ENCODE data around the gene SPARCL1.

The SPARCL1 gene

DNA sequence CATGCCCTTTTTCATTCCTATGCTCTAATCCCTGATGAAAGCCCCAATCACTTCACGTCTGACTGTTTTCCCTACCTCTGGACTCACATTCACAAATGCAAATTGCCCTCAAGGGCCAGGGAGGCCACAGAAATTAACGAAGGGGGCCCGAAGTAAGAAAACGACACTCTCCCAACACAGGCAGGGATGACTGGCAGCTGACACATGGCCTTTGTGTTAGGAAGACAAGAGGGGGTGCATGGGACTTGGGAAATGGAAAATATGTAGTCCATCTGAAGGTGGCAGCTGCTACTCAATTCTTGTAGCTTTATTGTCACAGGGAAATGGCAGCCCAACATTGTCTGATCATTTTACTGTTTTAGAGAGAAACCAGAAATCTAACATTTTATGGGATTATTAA is 12.3 kb upstream of the SPARCL1 start:
- no peak for DNase-seq (ENCODE audit: low spot score)

DNA sequence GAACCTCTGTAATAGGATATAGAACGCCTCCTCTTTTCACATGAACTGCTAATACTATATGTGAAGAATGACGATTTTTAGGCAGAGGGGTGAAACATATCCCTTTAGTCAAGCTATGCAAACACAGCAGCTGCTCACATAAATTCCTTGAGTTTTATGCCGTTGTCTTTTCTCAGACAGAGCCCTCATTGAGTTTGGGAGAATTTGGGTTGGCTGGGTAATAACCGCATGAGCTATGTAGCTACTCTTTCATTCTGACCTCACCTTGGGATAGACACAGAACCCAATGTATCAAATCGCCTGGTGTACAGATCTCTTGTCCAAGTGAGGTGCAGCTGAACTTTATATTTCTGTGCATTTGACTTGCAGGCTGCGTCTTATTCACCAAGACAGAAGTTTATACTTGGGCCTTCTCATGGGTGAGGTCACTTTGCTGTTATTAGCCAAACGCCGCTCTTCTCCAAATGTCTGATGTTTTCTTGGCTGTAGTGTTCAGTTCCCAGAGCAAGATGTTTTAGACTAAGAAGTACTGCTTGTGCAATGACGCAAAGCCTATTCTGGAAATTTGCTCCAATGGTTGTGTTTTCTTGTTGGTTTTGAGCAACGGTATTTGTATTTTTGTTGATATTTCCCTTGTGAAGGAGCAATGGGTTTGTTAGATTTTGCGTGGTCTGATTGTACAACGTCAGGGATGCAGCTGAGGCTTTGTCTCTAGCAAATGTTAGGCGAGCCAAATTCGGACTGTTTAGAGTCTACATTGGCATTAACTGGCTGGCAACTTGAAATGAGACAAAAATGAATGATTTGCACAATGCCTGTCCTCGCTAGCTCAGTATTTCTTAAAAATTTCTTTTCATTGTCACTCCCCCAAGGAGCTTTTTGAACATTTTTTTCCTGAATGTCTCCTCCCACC is 11.2 kb upstream of the SPARCL1 start:
- no peak for DNase-seq (ENCODE audit: low spot score)

DNA sequence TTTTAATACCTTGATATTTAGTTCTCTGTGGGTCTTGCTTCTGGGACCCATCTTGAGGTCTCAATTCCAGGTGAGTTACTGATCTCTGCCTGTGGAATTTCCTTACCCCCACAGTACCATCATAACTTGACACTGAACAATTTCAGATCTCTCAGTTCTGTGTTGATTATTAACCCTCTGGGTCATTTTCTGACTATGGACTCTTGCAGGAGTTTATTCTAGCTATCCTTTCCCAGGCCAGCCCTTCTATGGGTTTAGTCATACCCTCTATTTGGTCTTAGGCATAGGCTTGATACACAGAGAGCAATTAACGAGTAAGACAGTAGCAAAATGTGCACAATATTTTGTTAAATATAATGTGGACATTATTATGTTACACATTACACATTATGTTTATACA is 3.7 kb upstream of the SPARCL1 start:
- DNase-seq (ENCODE audit: low spot score), result no peak

DNA sequence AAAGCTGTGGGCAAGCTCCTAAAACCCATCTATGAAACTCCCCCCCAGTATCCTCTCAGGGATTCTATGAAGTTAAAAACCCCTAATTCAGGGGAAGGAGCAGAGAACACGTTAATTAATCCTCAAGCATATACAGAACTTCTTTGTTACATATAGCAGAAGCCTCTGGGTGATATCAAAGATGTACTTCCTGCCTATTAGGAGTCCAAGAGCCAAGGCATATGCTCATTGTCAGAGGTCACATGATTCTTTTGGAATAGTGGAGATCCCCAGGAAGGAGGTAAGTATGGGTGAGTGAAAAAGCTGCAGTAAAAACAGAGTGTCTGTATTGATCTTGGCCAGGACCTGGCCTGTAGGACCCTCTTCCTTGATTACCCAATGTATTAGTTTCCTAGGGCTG is 2.9 kb upstream of the SPARCL1 start:
- DNase-seq (ENCODE audit: low spot score), result no peak

DNA sequence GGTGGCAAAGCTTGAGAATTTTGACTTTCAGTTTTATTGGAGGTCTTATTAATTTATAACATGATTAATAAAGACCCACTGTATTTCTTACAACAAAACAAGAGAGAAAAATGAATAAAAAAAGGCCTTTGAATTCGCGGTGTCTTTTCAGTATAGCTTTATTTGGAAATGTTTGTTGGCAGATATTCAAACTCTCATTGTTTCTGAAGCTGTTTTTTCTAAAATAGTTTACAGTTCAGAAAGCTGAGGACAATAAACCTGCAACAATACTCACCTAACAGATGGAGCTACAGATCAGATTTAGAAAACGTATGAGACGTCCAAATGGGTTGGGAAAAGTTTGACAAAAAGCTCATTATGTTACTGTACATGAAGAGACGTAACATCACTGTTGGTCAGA is 2.4 kb upstream of the SPARCL1 start:
- DNase-seq (ENCODE audit: low spot score), result no peak

DNA sequence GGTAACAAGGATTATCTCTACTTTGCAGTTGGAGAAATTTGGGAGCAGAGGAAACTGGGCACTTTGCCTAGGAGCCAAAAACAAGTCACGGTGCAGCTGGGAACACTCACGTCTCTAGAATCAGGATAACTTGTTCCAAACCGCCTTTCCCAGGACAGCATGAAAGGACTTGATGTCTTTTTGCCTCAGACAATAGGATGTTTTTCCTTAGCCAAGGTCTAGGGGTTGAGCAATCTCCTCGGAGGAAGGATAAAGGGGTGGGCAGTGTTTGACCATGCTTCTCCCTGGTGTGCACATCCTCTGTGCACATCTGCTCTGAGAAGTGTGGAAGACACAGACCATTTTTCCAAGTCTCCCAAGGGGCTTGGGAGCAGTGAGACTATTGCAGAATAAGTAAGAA is 1.7 kb upstream of the SPARCL1 start:
- no peak for DNase-seq (ENCODE audit: low spot score)

DNA sequence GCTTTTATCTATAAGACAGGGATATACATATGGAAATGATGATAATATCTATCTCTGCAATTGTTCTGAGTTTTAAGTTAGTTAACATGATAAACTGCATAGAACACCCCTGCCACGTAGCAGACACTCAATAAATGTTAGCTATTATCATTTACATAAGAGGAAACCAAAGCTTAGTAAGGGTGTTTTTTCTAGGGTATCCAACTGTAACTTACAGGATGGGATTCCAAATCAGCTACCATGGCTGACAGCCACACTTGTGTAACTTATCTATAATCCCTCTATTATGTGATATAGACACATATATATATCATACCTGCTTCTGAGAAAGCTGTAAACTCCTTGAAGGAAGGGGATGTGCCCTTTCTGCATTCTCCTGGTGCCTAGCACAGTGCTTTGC is 1.1 kb upstream of the SPARCL1 start:
- DNase-seq (ENCODE audit: low spot score), result no peak

DNA sequence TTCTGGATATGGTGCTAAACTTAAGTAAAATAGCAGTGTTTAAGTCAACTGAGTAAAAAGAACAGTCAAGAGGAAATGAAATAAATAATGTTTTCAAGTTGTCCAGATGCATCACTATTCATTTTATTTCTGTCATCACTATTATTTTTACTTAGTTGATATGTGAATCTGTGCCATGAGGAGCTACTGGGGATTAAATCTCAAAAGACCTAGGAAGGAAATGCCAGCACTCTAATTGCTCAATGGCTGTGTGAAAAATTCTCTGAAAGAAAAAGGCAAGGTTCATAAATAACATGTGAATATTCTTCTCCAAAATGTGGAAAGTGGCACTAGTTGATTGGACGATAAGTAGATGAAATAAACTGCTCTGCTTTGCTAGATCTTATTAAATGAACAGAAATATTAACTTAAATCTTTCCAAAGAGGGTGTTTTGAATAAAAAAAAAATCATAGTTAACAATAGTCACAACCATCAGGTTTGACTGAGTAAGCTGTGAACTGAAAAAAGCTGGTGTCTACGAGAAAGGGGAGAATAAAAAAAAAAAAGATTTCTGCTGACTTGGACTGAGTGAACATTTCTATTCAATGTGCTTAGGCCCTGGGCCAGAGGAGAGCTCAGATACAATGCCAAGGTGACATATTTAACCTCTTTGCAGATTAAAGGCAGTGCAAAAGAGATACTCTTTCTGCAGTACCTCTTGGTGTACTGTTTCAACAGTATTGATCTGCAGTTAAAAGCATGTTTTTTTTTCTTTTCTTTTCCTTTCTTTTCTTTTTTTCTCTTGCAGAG is 1.6 kb downstream of the SPARCL1 start:
- no peak for DNase-seq (ENCODE audit: low spot score)

DNA sequence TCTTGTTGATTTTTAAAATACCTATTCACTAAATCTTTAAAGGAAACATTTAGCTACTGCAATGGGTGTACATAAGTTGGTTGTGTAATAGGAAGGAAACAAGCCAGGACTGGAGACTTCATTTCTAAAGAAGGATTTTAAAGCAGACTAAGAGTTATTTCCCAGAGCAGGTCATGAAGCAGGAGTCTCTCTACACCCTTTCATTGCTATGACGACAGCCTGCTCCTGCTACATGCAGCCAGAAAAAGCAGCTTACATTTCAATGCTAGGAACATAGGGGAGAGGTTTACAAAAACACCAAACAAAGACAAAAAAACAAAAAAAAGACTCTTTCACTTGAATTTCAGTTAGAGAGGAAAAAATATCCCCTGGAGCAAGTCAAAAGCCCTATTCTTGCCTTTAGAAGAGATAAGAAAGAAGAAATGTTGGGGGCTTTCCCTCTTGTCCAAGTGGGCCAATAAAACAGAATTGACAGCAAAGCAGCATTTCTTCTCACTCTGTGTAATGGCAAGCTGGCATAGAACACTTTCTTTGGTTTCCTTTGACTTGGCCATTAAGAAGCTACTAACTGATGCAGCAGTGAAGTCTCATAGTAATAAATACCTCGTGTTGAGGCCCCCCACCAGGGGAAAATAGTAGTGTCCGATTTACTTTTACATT is 3.4 kb downstream of the SPARCL1 start:
- DNase-seq (ENCODE audit: low spot score), result no peak

DNA sequence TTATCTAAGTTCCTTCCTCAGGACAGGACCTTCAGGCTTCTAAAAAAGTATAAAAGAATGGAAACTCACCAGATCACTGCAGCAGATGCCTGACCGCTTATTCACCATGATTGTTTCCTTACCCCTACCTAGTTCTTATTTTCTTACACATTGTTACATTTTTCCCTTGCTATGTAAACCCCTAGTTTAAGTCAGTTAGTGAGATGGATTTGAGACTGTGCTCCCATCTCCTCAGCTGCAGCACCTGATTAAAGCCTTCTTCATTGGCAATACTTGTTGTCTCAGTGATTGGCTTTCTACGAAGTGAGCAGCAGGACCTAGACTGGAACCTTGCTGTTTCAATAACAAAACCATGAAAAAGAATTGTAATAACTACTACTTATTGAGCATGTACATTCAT is 4.7 kb downstream of the SPARCL1 start:
- no peak for DNase-seq (ENCODE audit: low spot score)

DNA sequence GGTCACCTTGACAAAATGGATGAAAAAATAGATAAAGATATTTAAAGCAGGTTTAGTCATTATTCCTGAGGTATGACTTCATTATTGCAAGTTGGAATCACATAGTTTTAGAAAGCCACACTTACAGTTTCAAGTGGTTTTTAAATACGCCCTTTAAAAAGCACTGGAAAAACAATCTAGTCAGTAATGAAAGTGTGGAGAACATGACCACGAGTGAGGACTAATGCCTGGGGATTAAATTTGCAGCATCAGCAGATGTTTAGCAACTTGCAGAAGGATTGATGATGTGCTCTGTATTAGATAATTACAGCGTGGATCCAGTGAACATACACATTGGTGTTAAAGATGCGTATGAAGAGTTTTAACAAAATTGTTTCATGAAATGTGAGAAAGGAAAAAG is 5.9 kb downstream of the SPARCL1 start:
- DNase-seq (ENCODE audit: low spot score), result no peak

DNA sequence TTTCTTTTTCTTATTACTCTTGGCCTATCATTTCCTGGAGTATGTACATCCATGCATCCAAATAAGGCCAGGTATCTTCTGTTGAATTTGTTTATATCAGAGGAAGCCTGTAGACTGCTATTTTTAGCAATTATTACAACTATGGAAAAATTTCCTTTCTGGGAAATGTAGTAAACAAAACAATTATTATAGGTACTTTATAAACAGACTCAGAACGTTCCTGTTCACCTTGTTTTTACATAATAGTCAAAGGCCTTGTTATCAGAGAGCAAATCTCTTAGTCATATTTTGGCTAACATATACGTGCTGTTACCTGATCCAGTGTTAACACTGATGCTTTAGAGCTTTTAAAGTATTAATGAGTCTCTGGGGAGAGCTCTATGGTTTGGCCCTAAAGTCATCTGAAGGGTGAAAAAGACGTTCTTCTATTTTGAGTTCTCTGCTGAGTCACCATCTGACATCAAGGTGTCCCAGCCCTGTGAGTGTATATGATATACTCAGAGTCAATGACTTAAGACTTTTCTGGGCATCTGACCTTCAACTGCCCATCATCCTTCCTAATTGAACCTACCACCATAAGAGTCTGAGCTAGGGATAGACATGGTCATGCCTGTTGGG is 7.3 kb downstream of the SPARCL1 start:
- DNase-seq (ENCODE audit: low spot score), result no peak

DNA sequence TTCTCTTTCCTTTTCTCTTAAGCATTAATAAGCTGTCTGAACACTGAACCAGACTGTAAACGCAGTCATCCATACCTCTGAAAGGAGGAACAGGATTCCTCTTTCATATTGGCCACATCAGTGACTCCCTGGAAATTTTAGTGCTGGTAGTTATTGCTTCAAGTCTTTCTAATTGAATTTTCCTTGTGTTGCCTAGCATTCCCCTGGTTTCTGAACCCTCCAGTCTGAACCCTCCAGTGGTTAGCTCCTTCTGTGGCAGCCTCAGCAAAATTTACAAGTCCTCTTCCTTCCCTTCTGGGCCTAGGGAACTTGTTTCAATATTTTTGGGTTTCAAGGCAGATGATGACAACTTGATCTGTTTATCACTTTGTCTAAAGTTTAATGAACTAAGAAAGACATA is 7.9 kb downstream of the SPARCL1 start:
- no peak for DNase-seq (ENCODE audit: low spot score)

DNA sequence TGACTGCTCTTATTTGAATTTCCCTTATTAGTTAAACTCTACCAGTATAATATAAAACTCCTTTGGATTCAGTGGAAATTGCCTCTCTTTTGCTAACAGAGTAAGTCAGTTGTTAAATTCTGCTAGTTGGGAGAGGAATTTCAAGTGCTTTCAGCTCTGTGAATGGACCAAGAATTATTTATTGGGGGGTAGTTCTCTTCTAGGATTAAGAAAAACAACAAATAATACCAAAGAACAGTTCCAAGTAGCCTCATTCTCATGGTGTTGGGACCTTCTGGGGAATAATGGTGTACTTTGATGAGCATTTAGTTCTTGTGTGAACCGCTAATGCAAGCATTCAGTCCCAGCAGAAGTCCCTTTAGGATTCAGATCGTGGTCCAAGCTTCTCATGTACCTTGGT is 11.6 kb downstream of the SPARCL1 start:
- no peak for DNase-seq (ENCODE audit: low spot score)

DNA sequence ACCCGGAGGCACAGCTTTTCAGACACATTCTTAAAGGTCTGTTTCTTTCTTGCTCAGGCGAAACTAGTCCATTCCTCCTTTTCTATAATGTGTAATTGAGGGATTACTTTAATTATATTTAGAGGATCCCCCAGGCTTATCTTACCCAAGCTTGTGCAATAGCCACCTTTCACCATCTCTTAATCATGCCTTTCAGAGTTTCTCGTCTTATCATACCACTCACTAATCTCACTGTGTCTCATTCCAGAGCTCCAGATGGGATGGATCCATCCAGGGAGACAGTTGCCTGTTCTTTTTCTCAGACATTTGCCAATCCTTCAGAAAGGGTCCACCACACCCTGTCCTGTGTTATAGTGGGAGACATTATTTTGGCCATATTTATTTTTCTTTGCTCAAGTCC is 12.5 kb downstream of the SPARCL1 start:
- DNase-seq (ENCODE audit: low spot score), result no peak

DNA sequence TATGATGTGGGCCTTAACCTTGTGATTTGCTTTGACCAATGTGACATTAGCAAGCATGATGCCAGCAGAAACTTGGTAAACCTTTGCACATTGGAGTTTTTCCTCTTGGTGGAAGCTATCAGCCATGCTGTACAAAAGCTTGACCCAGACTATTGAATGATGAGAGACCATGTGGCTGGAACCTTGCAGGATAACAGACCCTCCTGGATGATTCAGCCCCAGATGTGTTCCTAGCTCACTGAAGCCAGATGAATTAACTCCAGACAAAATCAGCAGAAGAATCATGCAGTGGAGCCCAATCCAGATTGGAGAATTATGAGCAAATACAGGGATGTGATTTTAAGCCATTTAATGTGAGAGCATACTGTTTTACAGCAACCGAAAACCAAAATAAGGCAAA is 16.8 kb downstream of the SPARCL1 start:
- DNase-seq (ENCODE audit: low spot score), result no peak

DNA sequence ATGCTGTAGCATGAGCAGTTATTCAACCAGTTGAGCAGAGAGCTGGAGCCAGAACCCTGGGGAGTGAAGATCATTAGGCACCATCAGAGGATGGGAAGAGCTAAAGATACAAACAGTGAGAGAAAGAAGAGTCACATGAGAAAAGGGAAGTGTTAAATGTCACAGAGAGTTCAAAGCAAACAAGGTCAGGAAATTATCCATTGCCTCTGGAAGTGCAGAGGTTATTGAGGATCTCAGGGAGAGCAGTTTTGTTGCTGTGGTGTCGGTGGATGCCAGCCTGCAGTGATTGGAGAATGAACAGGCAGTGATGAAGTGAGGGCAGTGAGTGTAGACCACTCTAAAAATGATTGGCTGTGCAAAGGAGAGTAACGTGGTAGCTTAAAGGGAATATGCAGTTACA is 17.7 kb downstream of the SPARCL1 start:
- no peak for DNase-seq (ENCODE audit: low spot score)

DNA sequence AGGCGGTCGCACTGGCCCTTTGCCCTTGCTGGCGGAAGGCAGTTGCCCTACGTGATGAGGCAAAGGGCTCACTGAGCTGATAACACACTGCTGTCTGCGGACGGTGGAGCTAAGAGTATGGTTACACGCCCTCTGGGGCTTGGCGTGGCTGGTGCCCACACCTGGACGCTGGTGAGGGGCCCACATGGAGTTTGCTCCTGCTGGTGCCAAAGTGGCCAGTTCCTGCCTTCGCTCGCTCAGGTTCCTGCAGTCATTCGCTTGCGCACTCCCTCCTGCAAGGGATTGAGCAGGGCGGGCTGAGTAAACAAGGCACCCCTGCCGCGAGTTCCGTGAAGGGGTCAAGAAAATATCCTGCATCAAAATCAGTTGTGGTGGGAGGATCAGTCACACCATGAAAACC is 18.4 kb downstream of the SPARCL1 start:
- DNase-seq (ENCODE audit: low spot score), result no peak

DNA sequence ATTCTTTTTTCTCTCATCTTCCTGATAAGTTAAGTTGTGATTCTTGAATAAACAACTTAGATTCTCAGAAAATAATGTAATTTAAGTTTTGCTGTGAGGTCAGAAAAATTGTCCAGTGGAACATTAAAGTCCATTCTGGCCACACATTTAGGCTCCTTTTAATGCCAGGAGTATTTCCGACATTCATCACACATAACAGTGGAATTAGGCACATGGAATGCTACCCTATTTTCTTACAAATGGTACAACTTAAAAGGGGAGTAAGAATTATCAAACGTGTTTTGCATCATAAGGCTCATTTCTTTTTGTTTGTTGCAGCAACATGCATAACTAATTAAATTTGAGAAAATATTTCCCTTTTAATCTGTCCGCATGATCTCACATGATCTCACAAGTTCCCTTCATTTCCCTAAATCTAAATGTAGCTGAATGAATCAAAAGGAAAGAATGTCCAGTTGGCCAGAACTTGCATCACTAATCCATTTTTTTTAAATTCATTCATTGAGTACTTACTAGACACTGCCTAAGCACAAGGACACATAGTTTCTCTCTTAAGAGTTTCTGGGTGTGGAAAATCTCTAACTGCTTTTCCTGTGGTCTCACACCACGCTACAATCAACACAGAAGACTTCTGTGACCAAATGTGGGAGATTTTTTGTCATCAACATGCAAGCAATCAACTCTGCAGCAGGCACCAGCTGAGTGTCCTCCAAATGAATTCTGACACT is 22.0 kb downstream of the SPARCL1 start:
- no peak for DNase-seq (ENCODE audit: low spot score)

DNA sequence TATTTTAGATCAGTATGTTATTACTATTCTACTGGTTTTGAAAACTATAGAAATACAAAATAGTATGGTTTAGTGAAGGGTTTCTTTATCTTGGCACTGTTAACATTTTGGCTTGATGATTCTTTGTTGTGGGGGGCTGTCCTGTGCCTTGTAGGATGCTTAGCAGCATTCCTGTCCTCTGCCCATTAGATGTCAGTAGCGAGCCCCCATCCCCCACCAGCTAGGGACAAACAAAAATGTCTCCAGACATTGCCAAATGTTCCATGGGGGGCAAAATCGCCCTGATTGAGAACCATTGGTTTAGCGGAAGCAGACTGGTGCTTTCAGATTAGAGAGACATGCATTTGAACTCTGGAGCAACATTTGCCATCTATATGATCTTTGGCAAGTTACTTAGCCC is 23.3 kb downstream of the SPARCL1 start:
- DNase-seq (ENCODE audit: low spot score), result peak; percentile 34

DNA sequence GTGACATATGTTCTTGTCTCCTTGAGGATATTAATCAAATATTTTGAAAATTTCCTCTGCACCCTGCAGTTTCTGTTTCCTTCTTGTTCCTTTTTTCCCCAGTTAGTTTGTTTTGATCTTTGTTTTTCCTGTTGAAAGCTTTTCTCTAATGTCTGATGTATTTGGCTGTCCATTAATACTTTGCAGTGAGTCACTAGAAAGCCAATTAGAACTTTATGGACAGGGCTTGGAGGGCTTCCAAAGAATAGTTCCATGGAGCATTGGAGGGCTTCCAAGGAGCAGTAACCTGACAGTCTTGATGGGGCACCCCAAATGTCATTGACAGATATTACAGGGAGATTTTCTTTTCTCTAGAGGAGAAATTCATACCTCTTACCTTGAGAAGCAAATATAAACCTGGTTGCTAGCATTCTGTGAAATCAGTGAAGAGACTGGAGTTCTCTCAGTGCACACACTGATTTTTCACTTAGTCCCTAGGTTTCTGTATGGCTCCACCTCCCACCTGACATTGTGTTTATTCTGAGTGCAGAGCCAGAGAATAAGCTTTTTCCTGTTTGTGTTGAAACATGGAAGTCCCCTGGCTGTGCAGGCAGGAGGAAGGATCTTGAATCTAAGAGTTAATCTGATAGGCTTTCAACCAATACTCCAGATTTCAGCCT is 26.5 kb downstream of the SPARCL1 start:
- DNase-seq (ENCODE audit: low spot score), result no peak
